ENCODE results near the gene GOPC. TPM values are rescaled to one million over a fixed set of nuclear protein-coding genes. Genes with fewer than 3 reads are reported as not detected.
"Not testable (repeated sequence)": the region's sequence is repeated elsewhere in the genome, so short reads cannot be mapped to it uniquely, and the experiment has no call there.

The GOPC gene
- polyA plus RNA-seq, 1 donor: 39.5 TPM

- no peaks in the 10 kb centered on the region for H3K27me3 ChIP-seq (ENCODE audit: control insufficient read depth, insufficient read depth, low read length)
- H3K36me3 ChIP-seq (ENCODE audit: control insufficient read depth, insufficient read depth, low read length): peaks cover 14% of the 10 kb centered on the region
- no peak overlapping the region for H3K27ac ChIP-seq (ENCODE audit: low read length)
- H3K4me3 ChIP-seq (ENCODE audit: low read length): no peak overlapping the region
- 80% methylated on average over 1 of the region's 4 CpGs for WGBS (ENCODE audit: insufficient coverage, low lambda C conversion rate)
- H3K4me1 ChIP-seq (ENCODE audit: control insufficient read depth, insufficient read depth, low read length): peaks cover 11% of the 10 kb centered on the region
- DNase-seq: no peak
- no peaks in the 10 kb centered on the region for H3K9me3 ChIP-seq (ENCODE audit: control insufficient read depth, low read depth, low read length)
These were observed 81.5 kb downstream of the GOPC start for GRCh38 chr6:117520603-117521395.

- peaks cover 14% of the 10 kb centered on the region for H3K36me3 ChIP-seq (ENCODE audit: control insufficient read depth, insufficient read depth, low read length)
- no peaks in the 10 kb centered on the region for H3K9me3 ChIP-seq (ENCODE audit: control insufficient read depth, low read depth, low read length)
- no peaks in the 10 kb centered on the region for H3K27me3 ChIP-seq (ENCODE audit: control insufficient read depth, insufficient read depth, low read length)
- H3K27ac ChIP-seq (ENCODE audit: low read length): no peak overlapping the region
- no peak for DNase-seq
- no peak overlapping the region for H3K4me3 ChIP-seq (ENCODE audit: low read length)
- 82% methylated on average over 3 of the region's 6 CpGs for WGBS (ENCODE audit: insufficient coverage, low lambda C conversion rate)
- H3K4me1 ChIP-seq (ENCODE audit: control insufficient read depth, insufficient read depth, low read length): peaks cover 16% of the 10 kb centered on the region
These were observed 83.4 kb downstream of the GOPC start for GRCh38 chr6:117518870-117519269.

- DNase-seq; H3K9me3 ChIP-seq (ENCODE audit: control insufficient read depth, low read depth, low read length); H3K4me3 ChIP-seq (ENCODE audit: low read length); H3K27me3 ChIP-seq (ENCODE audit: control insufficient read depth, insufficient read depth, low read length): not testable (repeated sequence)
- WGBS (ENCODE audit: insufficient coverage, low lambda C conversion rate): 70% methylated on average over 2 of the region's 5 CpGs
- Histone ChIP-seq H3K36me3 (ENCODE audit: control insufficient read depth, insufficient read depth, low read length) (peaks cover 12% of the 10 kb centered on the region), H3K27ac (ENCODE audit: low read length) (peak overlapping the region; percentile 55), H3K4me1 (ENCODE audit: control insufficient read depth, insufficient read depth, low read length) (peaks cover 22% of the 10 kb centered on the region)
These were observed 84.3 kb downstream of the GOPC start for GRCh38 chr6:117517995-117518394.

- Histone ChIP-seq H3K9me3 (ENCODE audit: control insufficient read depth, low read depth, low read length) (no peaks in the 10 kb centered on the region), H3K4me1 (ENCODE audit: control insufficient read depth, insufficient read depth, low read length) (peaks cover 22% of the 10 kb centered on the region), H3K4me3 (ENCODE audit: low read length) (no peak overlapping the region), H3K27me3 (ENCODE audit: control insufficient read depth, insufficient read depth, low read length) (no peaks in the 10 kb centered on the region), H3K36me3 (ENCODE audit: control insufficient read depth, insufficient read depth, low read length) (peaks cover 9% of the 10 kb centered on the region), H3K27ac (ENCODE audit: low read length) (no peak overlapping the region)
- no peak for DNase-seq
These were observed 87.0 kb downstream of the GOPC start for GRCh38 chr6:117515326-117515725.

- H3K36me3 ChIP-seq (ENCODE audit: control insufficient read depth, insufficient read depth, low read length): peaks cover 2% of the 10 kb centered on the region
- no peaks in the 10 kb centered on the region for H3K27me3 ChIP-seq (ENCODE audit: control insufficient read depth, insufficient read depth, low read length)
- no peaks in the 10 kb centered on the region for H3K9me3 ChIP-seq (ENCODE audit: control insufficient read depth, low read depth, low read length)
- no peak overlapping the region for H3K27ac ChIP-seq (ENCODE audit: low read length)
- no CpG with 5 or more reads among the region's 1 CpG for WGBS (ENCODE audit: insufficient coverage, low lambda C conversion rate)
- no peak for DNase-seq
- H3K4me1 ChIP-seq (ENCODE audit: control insufficient read depth, insufficient read depth, low read length): peaks cover 22% of the 10 kb centered on the region
- H3K4me3 ChIP-seq (ENCODE audit: low read length): no peak overlapping the region
These were observed 87.7 kb downstream of the GOPC start for GRCh38 chr6:117514655-117515054.

GRCh38 chr6:117513778-117514365 is 88.4 kb downstream of the GOPC start:
- Histone ChIP-seq H3K36me3 (ENCODE audit: control insufficient read depth, insufficient read depth, low read length) (peaks cover 2% of the 10 kb centered on the region), H3K27ac (ENCODE audit: low read length) (no peak overlapping the region), H3K4me3 (ENCODE audit: low read length) (no peak overlapping the region), H3K9me3 (ENCODE audit: control insufficient read depth, low read depth, low read length) (no peaks in the 10 kb centered on the region), H3K27me3 (ENCODE audit: control insufficient read depth, insufficient read depth, low read length) (no peaks in the 10 kb centered on the region), H3K4me1 (ENCODE audit: control insufficient read depth, insufficient read depth, low read length) (peaks cover 22% of the 10 kb centered on the region)
- no peak for DNase-seq
- WGBS (ENCODE audit: insufficient coverage, low lambda C conversion rate): 40% methylated on average over 1 of the region's 7 CpGs

- Histone ChIP-seq H3K9me3 (ENCODE audit: control insufficient read depth, low read depth, low read length) (no peaks in the 10 kb centered on the region), H3K27me3 (ENCODE audit: control insufficient read depth, insufficient read depth, low read length) (no peaks in the 10 kb centered on the region), H3K4me1 (ENCODE audit: control insufficient read depth, insufficient read depth, low read length) (peaks cover 18% of the 10 kb centered on the region), H3K27ac (ENCODE audit: low read length) (no peak overlapping the region), H3K36me3 (ENCODE audit: control insufficient read depth, insufficient read depth, low read length) (peaks cover 5% of the 10 kb centered on the region), H3K4me3 (ENCODE audit: low read length) (no peak overlapping the region)
- WGBS (ENCODE audit: insufficient coverage, low lambda C conversion rate): no CpG with 5 or more reads among the region's 2 CpGs
- no peak for DNase-seq
These were observed 89.2 kb downstream of the GOPC start for GRCh38 chr6:117512987-117513573.

- no CpG with 5 or more reads among the region's 7 CpGs for WGBS (ENCODE audit: insufficient coverage, low lambda C conversion rate)
- no peak for DNase-seq
- Histone ChIP-seq H3K27ac (ENCODE audit: low read length) (no peak overlapping the region), H3K9me3 (ENCODE audit: control insufficient read depth, low read depth, low read length) (no peaks in the 10 kb centered on the region), H3K27me3 (ENCODE audit: control insufficient read depth, insufficient read depth, low read length) (no peaks in the 10 kb centered on the region), H3K4me1 (ENCODE audit: control insufficient read depth, insufficient read depth, low read length) (peaks cover 13% of the 10 kb centered on the region), H3K36me3 (ENCODE audit: control insufficient read depth, insufficient read depth, low read length) (peaks cover 4% of the 10 kb centered on the region), H3K4me3 (ENCODE audit: low read length) (no peak overlapping the region)
These were observed 90.1 kb downstream of the GOPC start for GRCh38 chr6:117512056-117512828.

All from large intestine (tissue), 3 donors.